Endothelial cell (in vitro differentiated cells): ENCODE results near the gene SPIRE1. TPM values are rescaled to one million over a fixed set of nuclear protein-coding genes. Genes with fewer than 3 reads are reported as not detected.

Experiments used
- DNase-seq: peaks from one replicate; pipeline ENCODE4 v3.0.0; 2021; ENCODE audit warnings: low spot score
- H3K27ac Mint-ChIP-seq: one replicate; pipeline ENCODE4 v1.8.0; 2021; ENCODE audit warnings: mixed read lengths, inconsistent platforms; ENCODE audit not compliant: unreplicated experiment
- H3K27me3 Mint-ChIP-seq: one replicate; pipeline ENCODE4 v1.8.0; 2021; ENCODE audit warnings: mild to moderate bottlenecking, moderate library complexity, mixed read lengths, inconsistent platforms; ENCODE audit not compliant: unreplicated experiment
- H3K36me3 Mint-ChIP-seq: one replicate; pipeline ENCODE4 v1.8.0; 2021; ENCODE audit warnings: mild to moderate bottlenecking, low read depth, mixed read lengths, inconsistent platforms; ENCODE audit not compliant: unreplicated experiment
- H3K4me1 Mint-ChIP-seq: one replicate; pipeline ENCODE4 v1.8.0; 2021; ENCODE audit warnings: mild to moderate bottlenecking, mixed read lengths, inconsistent platforms; ENCODE audit not compliant: unreplicated experiment
- H3K4me3 Mint-ChIP-seq: one replicate; pipeline ENCODE4 v1.8.0; 2021; ENCODE audit warnings: mild to moderate bottlenecking, mixed read lengths, inconsistent platforms; ENCODE audit not compliant: unreplicated experiment
- H3K9me3 Mint-ChIP-seq: one replicate; pipeline ENCODE4 v1.8.0; 2021; ENCODE audit warnings: mixed read lengths, inconsistent platforms; ENCODE audit not compliant: unreplicated experiment
- CTCF ChIP-seq: fragments of 200-600 bp; sonication (generic); IDR thresholded peaks from one replicate; pipeline ENCODE4 v1.5.0; 2021; ENCODE audit warnings: antibody characterized with exemption; ENCODE audit not compliant: unreplicated experiment
- total RNA-seq: library from RNA; stranded (reverse); fragmentation: NEBNext Ultra II Directional; extraction: Animal tissue kit (Norgen Biotek cat#: 25700); gene quantifications from one replicate; pipeline ENCODE4 v1.2.1, GENCODE V29; 2021; ENCODE audit not compliant: unreplicated experiment

The SPIRE1 gene
- total RNA-seq, 1 donor from 2014 or later: 31.3 TPM

- Mint-ChIP-seq H3K9me3 (no peaks in the 10 kb centered on the region), H3K36me3 (peaks cover 4% of the 10 kb centered on the region), H3K27me3 (peaks cover 6% of the 10 kb centered on the region), H3K4me1 (peaks cover 29% of the 10 kb centered on the region), H3K27ac (peak overlapping the region; percentile 91), H3K4me3 (peak overlapping the region; percentile 97)
- TF ChIP-seq CTCF: no peak
- DNase-seq: peak; percentile 64
Measured at GRCh38 chr18:12658426-12659138, 675 bp upstream of the SPIRE1 start.

- peak; percentile 54 for DNase-seq
- H3K4me1 Mint-ChIP-seq: peaks cover 33% of the 10 kb centered on the region
- H3K36me3 Mint-ChIP-seq: peaks cover 4% of the 10 kb centered on the region
- H3K27ac Mint-ChIP-seq: peak overlapping the region; percentile 96
- no peak for TF ChIP-seq CTCF
- peaks cover 6% of the 10 kb centered on the region for H3K27me3 Mint-ChIP-seq
- no peaks in the 10 kb centered on the region for H3K9me3 Mint-ChIP-seq
- H3K4me3 Mint-ChIP-seq: peak overlapping the region; percentile 95
Measured at GRCh38 chr18:12656938-12657683, 796 bp downstream of the SPIRE1 start.

GRCh38 chr18:12656605-12656937 lies 1.3 kb downstream of the SPIRE1 start:
- no peak for TF ChIP-seq CTCF
- H3K36me3 Mint-ChIP-seq: peaks cover 4% of the 10 kb centered on the region
- H3K27me3 Mint-ChIP-seq: peaks cover 6% of the 10 kb centered on the region
- H3K4me3 Mint-ChIP-seq: peak overlapping the region; percentile 95
- peak overlapping the region; percentile 96 for H3K27ac Mint-ChIP-seq
- no peaks in the 10 kb centered on the region for H3K9me3 Mint-ChIP-seq
- DNase-seq: no peak
- H3K4me1 Mint-ChIP-seq: peaks cover 35% of the 10 kb centered on the region

GRCh38 chr18:12654971-12655370 lies 2.9 kb downstream of the SPIRE1 start:
- no peaks in the 10 kb centered on the region for H3K9me3 Mint-ChIP-seq
- H3K27ac Mint-ChIP-seq: no peak overlapping the region
- H3K36me3 Mint-ChIP-seq: peaks cover 4% of the 10 kb centered on the region
- DNase-seq: no peak
- peaks cover 35% of the 10 kb centered on the region for H3K4me1 Mint-ChIP-seq
- no peak for TF ChIP-seq CTCF
- H3K27me3 Mint-ChIP-seq: peaks cover 6% of the 10 kb centered on the region
- no peak overlapping the region for H3K4me3 Mint-ChIP-seq

GRCh38 chr18:12652861-12653401 lies 5.0 kb downstream of the SPIRE1 start:
- H3K36me3 Mint-ChIP-seq: no peaks in the 10 kb centered on the region
- no peaks in the 10 kb centered on the region for H3K9me3 Mint-ChIP-seq
- peaks cover 24% of the 10 kb centered on the region for H3K4me1 Mint-ChIP-seq
- no peak overlapping the region for H3K4me3 Mint-ChIP-seq
- peaks cover 1% of the 10 kb centered on the region for H3K27me3 Mint-ChIP-seq
- DNase-seq: no peak
- H3K27ac Mint-ChIP-seq: no peak overlapping the region
- no peak for TF ChIP-seq CTCF
